NB4 (cell line): ENCODE data around the gene SYTL5.

Source experiments
- CTCF ChIP-seq: IDR thresholded peaks from one replicate; pipeline ENCODE4 v1.5.1; 2012; ENCODE audit warnings: low read depth, low read length
- POLR2A ChIP-seq: IDR thresholded peaks from 2 replicates; pipeline ENCODE4 v1.6.1; 2011; ENCODE audit warnings: mild to moderate bottlenecking; ENCODE audit not compliant: insufficient read length; ENCODE audit errors: extremely low read depth

GRCh38 chrX:38048886-38049285 is 42.5 kb downstream of the SYTL5 start:
- TF ChIP-seq CTCF, result no peak
- TF ChIP-seq POLR2A, result no peak
